SH-SY5Y (cell line): ENCODE measurements around the gene ITGBL1.

Experiments
- GATA2 ChIP-seq: IDR thresholded peaks from 2 replicates; pipeline ENCODE4 v1.6.1; 2011; ENCODE audit warnings: mild to moderate bottlenecking, low read depth, low read length
- GATA3 ChIP-seq: IDR thresholded peaks from 2 replicates; pipeline ENCODE4 v1.6.1; 2011; ENCODE audit warnings: low read depth, mild to moderate bottlenecking, low read length, moderate library complexity

GRCh38 chr13:101634142-101634541, 181.7 kb downstream of the ITGBL1 start:
- TF ChIP-seq GATA3 (no peak), GATA2 (no peak)
